Sigmoid colon (tissue), 7 donors: Measurements from ENCODE around the gene RSF1. TPM values are rescaled to one million over a fixed set of nuclear protein-coding genes. Genes with fewer than 3 reads are reported as not detected.

Experiments used
- DNase-seq: peaks from one replicate; pipeline ENCODE4 v3.0.0-alpha.2; 2019
- H3K27ac ChIP-seq, 4 donors: fragments of 200-600 bp; sonication (generic); one replicate each; pipeline ENCODE4 v1.5.1; 2016 to 2019; ENCODE audit warnings: mild to moderate bottlenecking in 1 of 4
- H3K27me3 ChIP-seq, 3 donors: fragments of 200-600 bp; sonication (generic); one replicate each; pipeline ENCODE4 v1.5.1; 2019; ENCODE audit warnings: mild to moderate bottlenecking in 1 of 3
- H3K36me3 ChIP-seq, 4 donors: fragments of 200-600 bp; sonication (generic); one replicate each; pipeline ENCODE4 v1.5.1; 2016 to 2019
- H3K4me1 ChIP-seq, 4 donors: fragments of 200-600 bp; sonication (generic); one replicate each; pipeline ENCODE4 v1.5.1; 2017 to 2019
- H3K4me3 ChIP-seq, 4 donors: fragments of 200-600 bp; sonication (generic); one replicate each; pipeline ENCODE4 v1.5.1; 2017 to 2019; ENCODE audit warnings: mild to moderate bottlenecking in 2 of 4, moderate library complexity in 1 of 4
- H3K9me3 ChIP-seq, 4 donors: fragments of 200-600 bp in 3 of 4; sonication (generic) in 3 of 4; one replicate each; pipeline versions ENCODE4 v1.5.1 to v1.6.1; 2013 to 2019
- CTCF ChIP-seq, 4 experiments: fragments of 450-650 bp in 3 of 4; fragments of 200-600 bp in 1 of 4; IDR thresholded peaks; one replicate each; pipeline ENCODE4 v1.5.1; 2016 to 2019; ENCODE audit warnings: antibody characterized with exemption in 4 of 4, mild to moderate bottlenecking in 3 of 4, moderate library complexity in 2 of 4
- EP300 ChIP-seq, 4 donors: sonication (generic); formaldehyde crosslinking; IDR thresholded peaks; one replicate each; pipeline ENCODE4 v1.6.1; 2017; ENCODE audit warnings: antibody characterized with exemption in 4 of 4
- POLR2A ChIP-seq, 2 donors: fragments of 450-650 bp; IDR thresholded peaks; one replicate each; pipeline ENCODE4 v1.6.1; 2016; ENCODE audit warnings: antibody characterized with exemption in 2 of 2, mild to moderate bottlenecking in 2 of 2, moderate library complexity in 2 of 2
- POLR2AphosphoS5 ChIP-seq, 4 donors: sonication (generic); formaldehyde crosslinking; IDR thresholded peaks; one replicate each; pipeline ENCODE4 v1.6.1; 2017; ENCODE audit warnings: antibody characterized with exemption in 4 of 4
- WGBS, 2 donors: extraction: QIAGEN DNeasy Blood & Tissue Kit; methylation state at CpG; one replicate each; pipeline ENCODE4 v1.1.7; 2013; 5-methylcytosine and 5-hydroxymethylcytosine counted together
- intact Hi-C: fragments of 100-400 bp; cut with DNase I; formaldehyde crosslinking; loops from one replicate; pipeline ENCODE4 v1.15.1; 2023
- polyA plus RNA-seq, 3 donors: library from polyadenylated mRNA; stranded (reverse); fragments of 200-250 nt; gene quantifications; one replicate each; pipeline ENCODE4 v1.2.3, GENCODE V29; 2013
- total RNA-seq, 4 donors: library from RNA; depleted of rRNA; stranded (reverse); fragments of >200 nt; gene quantifications; one replicate each; pipeline ENCODE4 v1.1.0, GENCODE V29; 2016
- donor health status: healthy with polysubstance abuse.
- donor health status: Bipolar disorder and iron deficiency.
- donor health status: healthy.

The RSF1 gene
- total and polyA plus RNA-seq, 7 donors, result 9.6 to 90.7 (median 61.5) TPM

GRCh38 chr11:77705876-77706579 lies 114.5 kb downstream of the RSF1 start:
- no peak for TF ChIP-seq POLR2A (IDR thresholded peaks at IDR 0.05)
- no peak for TF ChIP-seq POLR2AphosphoS5 (IDR thresholded peaks at IDR 0.05)
- no peak for TF ChIP-seq CTCF (IDR thresholded peaks at IDR 0.05)
- peaks cover 0 to 17% (median 0%) of the 10 kb centered on the region in 4 donors for H3K36me3 ChIP-seq
- H3K9me3 ChIP-seq, result no peaks in the 10 kb centered on the region
- 95 to 97% methylated on average over 7 of the region's 7 CpGs for WGBS, 2 donors
- no peaks in the 10 kb centered on the region for H3K27me3 ChIP-seq
- no peak overlapping the region for H3K4me3 ChIP-seq
- intact Hi-C loops, result no loop called here
- H3K27ac ChIP-seq, result no peak overlapping the region
- no peak for DNase-seq
- H3K4me1 ChIP-seq, result no peaks in the 10 kb centered on the region

DNA sequence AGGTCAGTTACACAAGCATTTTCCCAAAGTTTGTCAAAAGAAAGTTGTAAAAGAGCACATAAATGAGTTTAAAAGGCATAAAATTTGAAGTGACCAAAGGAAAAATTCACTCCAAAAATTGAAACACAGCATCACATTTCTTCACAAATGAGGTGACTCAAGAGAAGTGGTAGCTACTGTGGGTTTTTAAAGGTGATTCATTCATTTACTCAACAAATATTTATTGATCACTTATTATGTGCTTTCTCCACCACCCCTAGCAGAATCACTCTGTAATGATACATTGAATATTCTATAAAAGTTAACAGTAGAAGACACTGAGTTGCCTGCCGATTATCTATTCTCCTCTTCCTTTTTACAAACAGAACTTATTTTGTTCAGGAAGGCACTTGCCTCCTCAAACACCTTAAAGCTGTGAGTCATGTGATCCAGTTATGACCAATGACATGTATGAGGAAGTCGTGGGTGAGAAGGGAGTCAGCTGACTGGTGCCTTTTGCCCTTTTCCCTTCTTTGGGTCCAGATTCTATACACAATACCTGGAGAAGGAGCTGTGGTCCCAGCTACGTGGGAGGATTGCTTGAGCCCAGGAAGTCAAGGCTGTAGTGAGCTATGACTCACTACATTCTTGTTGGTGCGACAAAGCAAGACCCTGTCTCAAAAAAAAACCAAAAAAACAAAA lies 115.2 kb downstream of the RSF1 start:
- WGBS, 2 donors, result 85 to 91% methylated on average over 4 of the region's 4 CpGs
- Histone ChIP-seq H3K4me3 (no peak overlapping the region), H3K27me3 (no peaks in the 10 kb centered on the region), H3K27ac (no peak overlapping the region), H3K9me3 (no peaks in the 10 kb centered on the region), H3K4me1 (no peaks in the 10 kb centered on the region), H3K36me3 (peaks cover 0 to 19% (median 0%) of the 10 kb centered on the region in 4 donors)
- DNase-seq, result no peak
- intact Hi-C loops, result no loop called here
- TF ChIP-seq POLR2A (IDR thresholded peaks at IDR 0.05), result no peak
- TF ChIP-seq CTCF (IDR thresholded peaks at IDR 0.05), result no peak
- no peak for TF ChIP-seq EP300 (IDR thresholded peaks at IDR 0.05)
- no peak for TF ChIP-seq POLR2AphosphoS5 (IDR thresholded peaks at IDR 0.05)

GRCh38 chr11:77704029-77704428 lies 116.5 kb downstream of the RSF1 start:
- H3K27ac ChIP-seq, result no peak overlapping the region
- no peaks in the 10 kb centered on the region for H3K27me3 ChIP-seq
- no peaks in the 10 kb centered on the region for H3K4me1 ChIP-seq
- H3K36me3 ChIP-seq, result peaks cover 0 to 19% (median 0%) of the 10 kb centered on the region in 4 donors
- H3K9me3 ChIP-seq, result no peaks in the 10 kb centered on the region
- DNase-seq, result no peak
- TF ChIP-seq POLR2AphosphoS5 (IDR thresholded peaks at IDR 0.05) (no peak), POLR2A (IDR thresholded peaks at IDR 0.05) (no peak), CTCF (IDR thresholded peaks at IDR 0.05) (no peak), EP300 (IDR thresholded peaks at IDR 0.05) (no peak)
- WGBS, 2 donors, result 99% methylated on average over 3 of the region's 3 CpGs
- intact Hi-C loops, result no loop called here
- H3K4me3 ChIP-seq, result no peak overlapping the region

GRCh38 chr11:77699425-77699824 lies 121.1 kb downstream of the RSF1 start:
- no peak overlapping the region for H3K27ac ChIP-seq
- TF ChIP-seq POLR2AphosphoS5 (IDR thresholded peaks at IDR 0.05) (no peak), CTCF (IDR thresholded peaks at IDR 0.05) (no peak), POLR2A (IDR thresholded peaks at IDR 0.05) (no peak), EP300 (IDR thresholded peaks at IDR 0.05) (no peak)
- H3K27me3 ChIP-seq, result no peaks in the 10 kb centered on the region
- H3K36me3 ChIP-seq, result peaks cover 0 to 46% (median 6%) of the 10 kb centered on the region in 4 donors
- intact Hi-C loops, result no loop called here
- WGBS, 2 donors, result 88 to 89% methylated on average over 1 of the region's 1 CpG
- H3K4me1 ChIP-seq, result no peaks in the 10 kb centered on the region
- DNase-seq, result no peak
- H3K9me3 ChIP-seq, result no peaks in the 10 kb centered on the region
- H3K4me3 ChIP-seq, result no peak overlapping the region
